ENCODE results near the gene SP140.
"Not testable (repeated sequence)": the region's sequence is repeated elsewhere in the genome, so short reads cannot be mapped to it uniquely, and the experiment has no call there.

The SP140 gene

DNA sequence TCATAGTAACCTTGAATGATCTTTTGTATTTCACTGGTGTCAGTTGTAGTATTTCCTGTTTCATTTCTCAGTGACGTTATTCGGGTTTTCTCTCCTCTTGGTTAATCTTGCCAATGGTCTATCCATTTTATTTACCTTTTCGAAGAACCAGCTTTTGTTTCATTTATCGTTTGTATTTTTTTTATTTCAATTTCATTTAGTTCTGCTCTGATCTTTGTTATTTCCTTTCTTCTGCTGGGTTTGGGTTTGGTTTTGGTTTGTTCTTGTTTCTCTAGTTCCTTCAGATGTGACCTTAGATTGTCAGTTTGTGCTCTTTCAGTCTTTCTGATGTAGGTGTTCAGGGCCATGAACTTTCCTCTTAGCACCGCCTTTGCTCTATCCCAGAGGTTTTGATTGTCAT lies 36.7 kb downstream of the SP140 start:
- Histone ChIP-seq H3K4me1 (ENCODE audit: insufficient read depth, low read length) (no peaks in the 10 kb centered on the region), H3K4me3 (ENCODE audit: low read depth in 1 of 2, low read length in 2 of 2) (no peak overlapping the region), H3K27me3 (ENCODE audit: control insufficient read depth in 1 of 2, insufficient read depth in 2 of 2, low read length in 2 of 2) (no peaks in the 10 kb centered on the region), H3K27ac (ENCODE audit: low read depth, low read length) (no peak overlapping the region), H3K9me3 (ENCODE audit: low read length) (no peaks in the 10 kb centered on the region), H3K9ac (ENCODE audit: low read length) (no peak overlapping the region), H3K36me3 (ENCODE audit: insufficient read depth, low read length) (no peaks in the 10 kb centered on the region)

DNA sequence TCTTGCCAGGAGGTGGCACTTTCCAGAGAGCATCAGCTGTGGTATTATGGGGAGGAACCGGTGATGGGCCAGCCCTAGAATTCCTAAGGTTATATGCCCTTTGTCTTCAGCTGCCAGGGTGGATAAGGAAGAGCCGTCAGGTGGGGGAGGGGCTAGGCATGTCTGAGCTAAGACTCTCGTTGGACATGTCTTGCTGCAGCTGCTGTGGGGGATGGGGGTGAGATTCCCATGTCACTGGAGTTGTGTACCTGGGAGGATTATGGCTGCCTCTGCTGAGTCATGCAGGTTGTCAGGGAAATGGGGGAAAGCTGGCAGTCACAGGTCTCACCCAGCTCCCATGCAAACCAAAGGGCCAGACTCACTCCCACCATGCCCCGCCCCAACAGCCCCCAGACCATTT lies 39.4 kb downstream of the SP140 start:
- H3K9me3 ChIP-seq (ENCODE audit: low read length); H3K4me3 ChIP-seq (ENCODE audit: low read depth in 1 of 2, low read length in 2 of 2); H3K9ac ChIP-seq (ENCODE audit: low read length); H3K36me3 ChIP-seq (ENCODE audit: insufficient read depth, low read length); H3K27me3 ChIP-seq (ENCODE audit: control insufficient read depth in 1 of 2, insufficient read depth in 2 of 2, low read length in 2 of 2); H3K27ac ChIP-seq (ENCODE audit: low read depth, low read length); H3K4me1 ChIP-seq (ENCODE audit: insufficient read depth, low read length): not testable (repeated sequence)

DNA sequence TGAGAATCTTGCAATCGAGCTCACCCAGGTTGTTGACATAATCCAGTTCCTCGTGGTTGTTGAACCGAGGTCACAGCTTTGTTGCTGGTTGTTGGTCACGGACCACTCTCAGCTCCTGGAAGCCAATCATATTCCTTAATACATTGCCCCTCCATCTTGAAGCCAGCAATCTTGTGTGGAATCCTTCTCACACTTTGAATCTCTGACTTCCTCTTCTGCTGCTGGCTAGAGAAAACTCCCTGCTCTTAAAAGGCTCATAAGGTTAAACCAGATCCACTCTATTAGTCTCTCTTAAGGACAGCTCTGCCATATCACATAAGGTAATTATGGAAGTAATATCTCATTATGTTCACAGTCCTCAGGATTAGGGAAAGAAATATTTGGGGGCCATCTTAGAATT lies 41.1 kb downstream of the SP140 start:
- Histone ChIP-seq H3K9ac (ENCODE audit: low read length) (no peak overlapping the region), H3K36me3 (ENCODE audit: insufficient read depth, low read length) (no peaks in the 10 kb centered on the region), H3K4me3 (ENCODE audit: low read depth in 1 of 2, low read length in 2 of 2) (no peak overlapping the region), H3K27ac (ENCODE audit: low read depth, low read length) (no peak overlapping the region), H3K27me3 (ENCODE audit: control insufficient read depth in 1 of 2, insufficient read depth in 2 of 2, low read length in 2 of 2) (no peaks in the 10 kb centered on the region), H3K9me3 (ENCODE audit: low read length) (no peaks in the 10 kb centered on the region), H3K4me1 (ENCODE audit: insufficient read depth, low read length) (no peaks in the 10 kb centered on the region)

DNA sequence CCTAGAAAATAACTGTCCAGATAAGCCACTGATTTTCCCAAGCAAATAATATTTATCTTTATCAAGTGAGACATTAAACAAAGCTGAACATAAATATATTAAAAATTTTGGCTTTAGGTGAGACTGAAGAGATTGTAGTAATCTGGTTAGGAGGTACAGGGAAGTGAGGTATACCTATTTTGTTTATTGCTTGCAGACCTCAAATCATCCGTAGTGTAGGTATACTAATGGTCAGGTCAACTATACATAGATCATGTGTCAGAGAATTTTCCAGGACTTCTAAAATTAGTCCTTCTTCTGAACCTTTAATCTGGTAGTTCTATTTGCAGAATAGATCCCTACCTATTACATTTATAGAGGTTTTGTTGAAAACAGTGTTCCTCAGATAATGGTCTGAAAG lies 41.5 kb downstream of the SP140 start:
- H3K36me3 ChIP-seq (ENCODE audit: insufficient read depth, low read length): no peaks in the 10 kb centered on the region
- H3K27ac ChIP-seq (ENCODE audit: low read depth, low read length): no peak overlapping the region

DNA sequence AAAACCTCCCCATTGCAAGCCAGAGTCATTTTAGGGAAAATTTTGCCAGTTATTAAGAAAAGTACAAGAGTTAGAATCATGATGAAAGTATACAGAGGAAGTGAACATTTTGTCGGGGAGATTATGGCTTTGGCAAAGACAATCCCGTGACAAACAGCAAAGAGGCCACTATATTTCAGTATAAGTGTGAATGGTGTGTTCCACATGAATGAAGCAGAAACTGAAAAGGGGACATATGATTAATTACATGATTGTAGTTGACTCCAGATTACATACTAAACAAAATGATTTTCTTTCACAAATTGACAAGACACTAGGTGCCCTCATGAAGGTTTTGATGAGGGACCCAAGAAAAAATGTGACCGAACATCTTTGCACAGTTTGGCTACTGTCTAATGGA lies 42.0 kb downstream of the SP140 start:
- Histone ChIP-seq H3K27me3 (ENCODE audit: control insufficient read depth in 1 of 2, insufficient read depth in 2 of 2, low read length in 2 of 2) (no peaks in the 10 kb centered on the region), H3K36me3 (ENCODE audit: insufficient read depth, low read length) (no peaks in the 10 kb centered on the region), H3K9me3 (ENCODE audit: low read length) (no peaks in the 10 kb centered on the region), H3K9ac (ENCODE audit: low read length) (no peak overlapping the region), H3K4me1 (ENCODE audit: insufficient read depth, low read length) (no peaks in the 10 kb centered on the region), H3K27ac (ENCODE audit: low read depth, low read length) (no peak overlapping the region), H3K4me3 (ENCODE audit: low read depth in 1 of 2, low read length in 2 of 2) (no peak overlapping the region)

More for the DNA sequence above, 41.5 kb downstream of the SP140 start:
- Histone ChIP-seq H3K4me1 (ENCODE audit: insufficient read depth, low read length) (no peaks in the 10 kb centered on the region), H3K27me3 (ENCODE audit: control insufficient read depth in 1 of 2, insufficient read depth in 2 of 2, low read length in 2 of 2) (no peaks in the 10 kb centered on the region), H3K9me3 (ENCODE audit: low read length) (no peaks in the 10 kb centered on the region), H3K9ac (ENCODE audit: low read length) (no peak overlapping the region), H3K4me3 (ENCODE audit: low read depth in 1 of 2, low read length in 2 of 2) (no peak overlapping the region)

DNA sequence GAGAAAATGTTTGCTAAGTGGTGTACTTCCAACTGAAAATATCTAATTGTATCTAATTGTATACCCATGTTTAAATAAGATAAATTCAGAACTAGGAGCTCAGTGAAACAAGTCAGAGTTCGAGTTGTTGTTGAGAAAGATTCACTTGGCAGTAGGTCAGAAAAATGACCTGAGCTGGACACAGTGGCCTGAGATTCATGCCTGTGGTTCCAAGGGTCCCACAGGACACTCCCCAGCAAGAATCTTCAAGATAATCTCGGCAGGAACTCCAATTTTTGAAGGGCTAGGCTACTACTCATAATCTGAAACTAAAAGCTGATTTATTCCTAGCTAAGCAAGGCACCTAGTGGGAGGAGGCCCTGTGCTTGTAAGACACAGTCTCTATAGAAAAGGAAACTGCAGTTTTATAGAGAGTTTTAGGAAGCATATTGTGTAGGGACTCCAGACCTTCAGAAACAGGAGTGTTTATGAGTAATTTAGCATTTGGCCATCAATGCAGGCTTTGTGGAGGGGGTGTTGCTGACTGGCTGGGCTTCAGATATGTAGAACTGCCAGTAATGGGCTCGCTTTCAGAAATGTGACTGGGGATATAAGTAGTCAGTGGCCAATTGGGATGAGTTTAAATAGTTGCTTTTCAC lies 43.2 kb downstream of the SP140 start:
- H3K4me3 ChIP-seq (ENCODE audit: low read depth in 1 of 2, low read length in 2 of 2): no peak overlapping the region
- no peaks in the 10 kb centered on the region for H3K27me3 ChIP-seq (ENCODE audit: control insufficient read depth in 1 of 2, insufficient read depth in 2 of 2, low read length in 2 of 2)
- no peaks in the 10 kb centered on the region for H3K4me1 ChIP-seq (ENCODE audit: insufficient read depth, low read length)
- H3K9ac ChIP-seq (ENCODE audit: low read length): no peak overlapping the region
- H3K9me3 ChIP-seq (ENCODE audit: low read length): no peaks in the 10 kb centered on the region
- H3K27ac ChIP-seq (ENCODE audit: low read depth, low read length): no peak overlapping the region
- H3K36me3 ChIP-seq (ENCODE audit: insufficient read depth, low read length): no peaks in the 10 kb centered on the region

DNA sequence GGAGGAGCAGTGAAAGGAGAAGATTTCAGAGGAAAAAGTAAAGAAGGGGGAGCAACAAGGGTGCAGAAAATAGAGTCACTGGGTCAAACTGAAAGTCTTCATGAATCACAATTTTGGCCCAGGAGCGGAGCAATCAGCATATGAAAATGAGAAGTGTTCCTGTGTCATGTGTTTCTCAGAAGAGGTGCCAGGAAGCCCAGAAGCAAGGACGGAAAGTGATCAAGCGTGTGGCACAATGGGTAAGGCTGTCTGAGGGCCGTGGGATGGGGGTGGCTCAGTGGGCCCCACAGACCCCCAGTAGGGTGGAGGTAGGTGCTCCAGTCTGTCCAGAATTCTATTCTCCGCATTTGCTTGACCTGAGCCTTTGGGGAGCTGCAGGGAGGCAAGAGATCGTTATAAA lies 44.2 kb downstream of the SP140 start:
- Histone ChIP-seq H3K4me1 (ENCODE audit: insufficient read depth, low read length) (no peaks in the 10 kb centered on the region), H3K9me3 (ENCODE audit: low read length) (no peaks in the 10 kb centered on the region), H3K27me3 (ENCODE audit: control insufficient read depth in 1 of 2, insufficient read depth in 2 of 2, low read length in 2 of 2) (no peaks in the 10 kb centered on the region), H3K9ac (ENCODE audit: low read length) (no peak overlapping the region), H3K36me3 (ENCODE audit: insufficient read depth, low read length) (no peaks in the 10 kb centered on the region), H3K4me3 (ENCODE audit: low read depth in 1 of 2, low read length in 2 of 2) (no peak overlapping the region), H3K27ac (ENCODE audit: low read depth, low read length) (no peak overlapping the region)

DNA sequence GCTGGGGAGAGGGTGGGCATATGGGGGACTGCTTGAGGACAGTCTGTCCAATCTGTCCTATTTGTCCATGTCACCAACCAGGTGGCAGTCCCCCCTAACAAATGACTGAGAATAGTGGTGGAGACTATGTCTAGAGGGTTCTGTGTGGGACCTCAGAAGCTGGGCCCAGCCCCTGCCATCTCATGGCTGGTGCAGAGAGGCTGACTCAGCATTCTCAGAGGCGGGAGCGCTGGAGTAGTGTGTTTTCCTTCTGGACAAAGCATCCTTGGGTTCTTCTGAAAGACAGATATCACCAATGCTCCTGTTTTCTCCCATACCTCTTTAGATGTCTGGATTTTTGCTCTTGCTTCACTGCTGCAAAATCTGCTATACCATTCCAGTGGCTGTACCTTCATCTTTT lies 57.4 kb downstream of the SP140 start:
- H3K9ac ChIP-seq (ENCODE audit: low read length): no peak overlapping the region
- H3K4me3 ChIP-seq (ENCODE audit: low read depth in 1 of 2, low read length in 2 of 2): no peak overlapping the region
- no peaks in the 10 kb centered on the region for H3K27me3 ChIP-seq (ENCODE audit: control insufficient read depth in 1 of 2, insufficient read depth in 2 of 2, low read length in 2 of 2)
- H3K9me3 ChIP-seq (ENCODE audit: low read length): no peaks in the 10 kb centered on the region
- no peaks in the 10 kb centered on the region for H3K4me1 ChIP-seq (ENCODE audit: insufficient read depth, low read length)
- no peaks in the 10 kb centered on the region for H3K36me3 ChIP-seq (ENCODE audit: insufficient read depth, low read length)
- no peak overlapping the region for H3K27ac ChIP-seq (ENCODE audit: low read depth, low read length)

DNA sequence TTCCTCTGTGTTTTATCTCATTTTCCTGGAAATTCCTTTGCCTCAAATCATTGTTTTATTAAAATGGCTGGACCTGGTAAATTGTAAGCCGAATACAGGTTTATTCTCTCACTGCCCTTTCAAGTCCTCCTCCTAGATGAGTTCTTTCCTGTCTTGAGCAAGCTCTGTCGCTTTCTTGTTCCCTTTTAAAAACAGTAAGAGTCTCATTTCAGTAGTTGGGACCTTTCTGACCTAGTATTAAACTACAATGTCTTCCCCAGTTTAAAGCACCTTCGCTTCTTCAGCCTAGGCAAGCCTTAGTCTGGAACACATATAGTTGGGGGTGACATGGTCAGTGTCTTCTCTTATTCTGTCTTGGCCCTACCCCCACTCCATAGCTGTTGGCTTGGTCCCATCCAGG lies 60.5 kb downstream of the SP140 start:
- H3K4me3 ChIP-seq (ENCODE audit: low read depth in 1 of 2, low read length in 2 of 2): no peak overlapping the region
- H3K27me3 ChIP-seq (ENCODE audit: control insufficient read depth in 1 of 2, insufficient read depth in 2 of 2, low read length in 2 of 2): no peaks in the 10 kb centered on the region
- no peak overlapping the region for H3K27ac ChIP-seq (ENCODE audit: low read depth, low read length)
- H3K9me3 ChIP-seq (ENCODE audit: low read length): no peaks in the 10 kb centered on the region
- H3K36me3 ChIP-seq (ENCODE audit: insufficient read depth, low read length): no peaks in the 10 kb centered on the region
- no peaks in the 10 kb centered on the region for H3K4me1 ChIP-seq (ENCODE audit: insufficient read depth, low read length)
- no peak overlapping the region for H3K9ac ChIP-seq (ENCODE audit: low read length)

DNA sequence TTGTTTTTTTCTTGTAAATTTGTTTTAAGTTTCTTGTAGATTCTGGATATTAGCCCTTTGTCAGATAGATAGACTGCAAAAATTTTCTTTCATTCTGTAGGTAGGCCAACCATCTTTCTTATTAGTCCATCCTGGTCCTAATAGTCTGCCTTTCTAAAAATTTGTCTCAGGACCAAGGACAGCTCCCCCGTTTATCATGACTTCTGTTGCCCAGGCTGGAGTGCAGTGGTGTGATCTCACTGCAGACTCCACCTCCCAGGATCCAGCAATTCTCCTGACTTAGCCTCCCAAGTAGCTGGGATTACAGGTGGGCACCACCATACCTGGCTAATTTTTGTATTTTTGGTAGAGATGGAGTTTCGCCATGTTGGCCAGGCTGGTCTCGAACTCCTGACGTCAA lies 63.8 kb downstream of the SP140 start:
- H3K9me3 ChIP-seq (ENCODE audit: low read length); H3K36me3 ChIP-seq (ENCODE audit: insufficient read depth, low read length); H3K27ac ChIP-seq (ENCODE audit: low read depth, low read length); H3K4me3 ChIP-seq (ENCODE audit: low read depth in 1 of 2, low read length in 2 of 2); H3K27me3 ChIP-seq (ENCODE audit: control insufficient read depth in 1 of 2, insufficient read depth in 2 of 2, low read length in 2 of 2); H3K9ac ChIP-seq (ENCODE audit: low read length); H3K4me1 ChIP-seq (ENCODE audit: insufficient read depth, low read length): not testable (repeated sequence)

DNA sequence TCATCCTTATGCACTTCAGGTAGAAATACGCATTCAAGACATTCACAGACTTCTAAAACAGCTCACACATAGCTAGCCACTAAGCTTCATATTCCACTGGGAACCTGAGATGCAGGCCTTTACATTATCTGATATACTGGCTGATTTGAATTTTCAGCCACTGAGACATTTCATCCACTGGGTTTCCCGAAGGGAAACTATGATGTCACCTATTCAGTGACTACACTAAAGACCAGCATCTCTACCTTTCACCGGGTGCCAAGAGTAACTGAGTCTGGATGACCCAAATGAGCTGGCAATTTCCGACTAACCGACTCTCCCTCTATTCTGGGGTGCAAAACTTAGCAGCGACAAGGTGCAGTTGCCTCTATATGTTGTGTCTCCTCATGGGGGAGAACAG lies 69.7 kb downstream of the SP140 start:
- Histone ChIP-seq H3K27ac (ENCODE audit: low read depth, low read length) (no peak overlapping the region), H3K4me3 (ENCODE audit: low read depth in 1 of 2, low read length in 2 of 2) (no peak overlapping the region), H3K9me3 (ENCODE audit: low read length) (no peaks in the 10 kb centered on the region), H3K9ac (ENCODE audit: low read length) (no peak overlapping the region), H3K36me3 (ENCODE audit: insufficient read depth, low read length) (no peaks in the 10 kb centered on the region), H3K4me1 (ENCODE audit: insufficient read depth, low read length) (no peaks in the 10 kb centered on the region), H3K27me3 (ENCODE audit: control insufficient read depth in 1 of 2, insufficient read depth in 2 of 2, low read length in 2 of 2) (no peaks in the 10 kb centered on the region)

DNA sequence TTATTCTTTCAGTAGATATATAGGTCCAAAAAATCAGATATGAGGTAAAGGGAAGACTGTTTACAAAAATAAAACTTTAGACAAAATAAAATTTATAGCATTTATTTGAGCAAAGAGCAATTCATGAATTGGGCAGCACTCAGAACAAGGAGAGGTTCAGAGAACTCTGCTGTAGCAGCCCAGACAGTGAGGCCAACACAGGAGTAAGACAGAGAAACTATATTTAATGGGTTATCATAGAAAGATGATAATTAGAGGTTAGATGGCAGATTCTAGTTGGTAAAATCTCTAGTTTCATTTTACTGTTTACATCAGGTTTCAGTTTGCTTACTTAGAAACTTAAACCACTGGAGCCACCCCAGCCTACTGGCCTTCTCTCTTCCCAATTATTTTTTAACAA lies 71.4 kb downstream of the SP140 start:
- H3K9ac ChIP-seq (ENCODE audit: low read length): no peak overlapping the region
- H3K4me1 ChIP-seq (ENCODE audit: insufficient read depth, low read length): no peaks in the 10 kb centered on the region
- H3K4me3 ChIP-seq (ENCODE audit: low read depth in 1 of 2, low read length in 2 of 2): no peak overlapping the region
- H3K27ac ChIP-seq (ENCODE audit: low read depth, low read length): no peak overlapping the region
- H3K9me3 ChIP-seq (ENCODE audit: low read length): no peaks in the 10 kb centered on the region
- no peaks in the 10 kb centered on the region for H3K36me3 ChIP-seq (ENCODE audit: insufficient read depth, low read length)
- H3K27me3 ChIP-seq (ENCODE audit: control insufficient read depth in 1 of 2, insufficient read depth in 2 of 2, low read length in 2 of 2): no peaks in the 10 kb centered on the region

Measured in muscle layer of colon (tissue), 2 donors.